ENCODE measurements around the gene SREBF2. TPM values are rescaled to one million over a fixed set of nuclear protein-coding genes. Genes with fewer than 3 reads are reported as not detected.

The SREBF2 gene
- polyA plus RNA-seq, 2 of the 4 experiments (the other 2 are of a cell fraction): 19.4 to 30.8 TPM

- Histone ChIP-seq H3K27ac (no peak overlapping the region), H3K4me1 (peaks cover 11% of the 10 kb centered on the region), H3K4me2 (no peak overlapping the region), H3K9me3 (no peaks in the 10 kb centered on the region), H3K4me3 (no peak overlapping the region)
- WGBS (ENCODE audit: missing lambda C conversion rate): 95% methylated on average over 6 of the region's 6 CpGs
- no peak for FAIRE-seq
- TF ChIP-seq MAZ (IDR thresholded peaks at IDR 0.05; ENCODE audit: borderline replicate concordance, low read depth, low read length): no peak
- TF ChIP-seq CTCF (IDR thresholded peaks at IDR 0.05): no peak
- no peak for TF ChIP-seq NFE2L2 (conservative IDR thresholded peaks at IDR 0.05; ENCODE audit: low read length)
- no peak for TF ChIP-seq NPAS2 (CRISPR knock-in tag; IDR thresholded peaks at IDR 0.05; ENCODE audit: borderline replicate concordance)
- TF ChIP-seq HEYL (CRISPR knock-in tag; IDR thresholded peaks at IDR 0.05): no peak
- no peak for TF ChIP-seq CBX2 (IDR thresholded peaks at IDR 0.05; ENCODE audit: borderline replicate concordance, low read depth)
- TF ChIP-seq TFCP2L1 (CRISPR knock-in tag; IDR thresholded peaks at IDR 0.05): no peak
- no peak for TF ChIP-seq CHD4 (IDR thresholded peaks at IDR 0.05; ENCODE audit: borderline replicate concordance)
- TF ChIP-seq RARB (CRISPR knock-in tag; IDR thresholded peaks at IDR 0.05): no peak
- TF ChIP-seq ZFP36 (IDR thresholded peaks at IDR 0.05; ENCODE audit: borderline replicate concordance, partially characterized antibody): no peak
- TF ChIP-seq MAX (IDR thresholded peaks at IDR 0.05): no peak
- TF ChIP-seq EHF (CRISPR knock-in tag; IDR thresholded peaks at IDR 0.05): no peak
- TF ChIP-seq CHD2 (IDR thresholded peaks at IDR 0.05; ENCODE audit: low read length, partially characterized antibody): no peak
- no peak for TF ChIP-seq FOSL2 (IDR thresholded peaks at IDR 0.05)
- no peak for TF ChIP-seq FOSL2 (CRISPR knock-in tag; IDR thresholded peaks at IDR 0.05)
- no peak for TF ChIP-seq BCL3 (IDR thresholded peaks at IDR 0.05)
- no peak for TF ChIP-seq SREBF2 (IDR thresholded peaks at IDR 0.05)
- no peak for TF ChIP-seq POLR2A (IDR thresholded peaks at IDR 0.05; ENCODE audit: low read length)
- no peak for DNase-seq (ENCODE audit: low read depth in 1 of 2, low spot score in 1 of 2)
- CTCF ChIA-PET: interaction anchor here (3.1 kb wide), 1 partner anchor 113 kb away, joined by 12 read pairs; no protein-coding TSS in a partner anchor
- POLR2A ChIA-PET: no interaction called here
- no peak for ATAC-seq
Observed at GRCh38 chr22:41827671-41828070, 5.2 kb upstream of the SREBF2 start.

- CTCF ChIA-PET: interaction anchor here (1.2 to 3.1 kb wide), 2 partner anchors 82 to 113 kb away, joined by 3 to 12 read pairs; no protein-coding TSS in a partner anchor
- POLR2A ChIA-PET: interaction anchor here (0.8 kb wide), 1 partner anchor 28 kb away, joined by 3 read pairs; the partner anchor contains the start of gene CCDC134
- no peak for FAIRE-seq
Observed at GRCh38 chr22:41828516-41828915, 4.4 kb upstream of the SREBF2 start.

More at GRCh38 chr22:41828516-41828915, 4.4 kb upstream of the SREBF2 start:
- no peak for ATAC-seq
- Histone ChIP-seq H3K4me1 (peaks cover 5% of the 10 kb centered on the region; the same call in 2 of the 3 replicates), H3K4me3 (no peak overlapping the region), H3K4me2 (no peak overlapping the region), H3K9me3 (no peaks in the 10 kb centered on the region), H3K27ac (no peak overlapping the region)
- TF ChIP-seq FOXS1 (CRISPR knock-in tag; IDR thresholded peaks at IDR 0.05) (no peak), MAFK (IDR thresholded peaks at IDR 0.05; ENCODE audit: partially characterized antibody) (no peak), CTCF (IDR thresholded peaks at IDR 0.05) (no peak), RCOR1 (IDR thresholded peaks at IDR 0.05; ENCODE audit: low read depth, low read length) (no peak), EHF (CRISPR knock-in tag; IDR thresholded peaks at IDR 0.05) (no peak), MYC (IDR thresholded peaks at IDR 0.05; ENCODE audit: borderline replicate concordance, low read length) (no peak), MAZ (IDR thresholded peaks at IDR 0.05; ENCODE audit: borderline replicate concordance, low read depth, low read length) (no peak)
- no peak for DNase-seq (ENCODE audit: low read depth in 1 of 2, low spot score in 1 of 2)
- 94% methylated on average over 1 of the region's 4 CpGs for WGBS (ENCODE audit: missing lambda C conversion rate)
